ENCODE results near the gene SLC25A18.

DNA sequence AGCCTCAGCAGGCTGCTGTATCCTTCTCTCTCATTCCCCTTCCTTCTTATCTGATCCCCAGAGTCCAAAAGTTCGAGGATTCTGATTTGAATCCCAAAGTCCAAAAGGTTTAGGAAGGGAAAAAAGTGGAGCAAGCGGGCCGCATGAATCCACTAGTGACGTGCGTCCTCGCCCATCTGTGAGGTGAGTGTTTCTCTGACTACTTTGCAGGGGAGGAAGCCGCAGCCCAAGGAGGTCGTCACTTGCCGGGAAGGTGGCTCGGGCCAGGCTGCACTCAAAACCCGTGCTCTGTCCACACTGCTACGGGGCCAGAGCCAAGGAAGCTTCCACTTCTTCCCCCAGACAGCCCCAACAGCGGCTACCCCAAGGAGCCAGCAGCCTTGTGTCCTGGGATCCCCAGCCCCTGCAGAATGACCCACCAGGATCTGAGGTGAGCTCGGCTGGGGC is 16.3 kb downstream of the SLC25A18 start:
- TF ChIP-seq, protein P1, sequence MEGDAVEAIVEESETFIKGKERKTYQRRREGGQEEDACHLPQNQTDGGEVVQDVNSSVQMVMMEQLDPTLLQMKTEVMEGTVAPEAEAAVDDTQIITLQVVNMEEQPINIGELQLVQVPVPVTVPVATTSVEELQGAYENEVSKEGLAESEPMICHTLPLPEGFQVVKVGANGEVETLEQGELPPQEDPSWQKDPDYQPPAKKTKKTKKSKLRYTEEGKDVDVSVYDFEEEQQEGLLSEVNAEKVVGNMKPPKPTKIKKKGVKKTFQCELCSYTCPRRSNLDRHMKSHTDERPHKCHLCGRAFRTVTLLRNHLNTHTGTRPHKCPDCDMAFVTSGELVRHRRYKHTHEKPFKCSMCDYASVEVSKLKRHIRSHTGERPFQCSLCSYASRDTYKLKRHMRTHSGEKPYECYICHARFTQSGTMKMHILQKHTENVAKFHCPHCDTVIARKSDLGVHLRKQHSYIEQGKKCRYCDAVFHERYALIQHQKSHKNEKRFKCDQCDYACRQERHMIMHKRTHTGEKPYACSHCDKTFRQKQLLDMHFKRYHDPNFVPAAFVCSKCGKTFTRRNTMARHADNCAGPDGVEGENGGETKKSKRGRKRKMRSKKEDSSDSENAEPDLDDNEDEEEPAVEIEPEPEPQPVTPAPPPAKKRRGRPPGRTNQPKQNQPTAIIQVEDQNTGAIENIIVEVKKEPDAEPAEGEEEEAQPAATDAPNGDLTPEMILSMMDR (IDR thresholded peaks at IDR 0.05): no peak
- no peak for TF ChIP-seq POLR2AphosphoS5 (IDR thresholded peaks at IDR 0.05)

Data from prostate gland (tissue), 2 donors.